Ovary (tissue), 9 donors: ENCODE data around the gene NEDD9. TPM values are rescaled to one million over a fixed set of nuclear protein-coding genes. Genes with fewer than 3 reads are reported as not detected.

Experiments
- DNase-seq, 5 donors: peaks; one replicate each; pipeline ENCODE4 v3.0.0-alpha.2; 2019 to 2020
- H3K27ac ChIP-seq, 2 donors: fragments of 200-600 bp; one replicate each; pipeline versions ENCODE4 v1.5.1 to v1.8.0; 2019 to 2022
- H3K27me3 ChIP-seq: fragments of 200-600 bp; one replicate; pipeline ENCODE4 v1.8.0; 2022
- H3K36me3 ChIP-seq: fragments of 200-600 bp; sonication (generic); one replicate; pipeline ENCODE4 v1.5.1; 2019
- H3K4me1 ChIP-seq: one replicate; pipeline ENCODE4 v1.8.1; 2013; ENCODE audit warnings: mild to moderate bottlenecking, moderate library complexity; ENCODE audit not compliant: insufficient read depth
- H3K4me3 ChIP-seq: fragments of 200-600 bp; sonication (generic); one replicate; pipeline ENCODE4 v1.5.1; 2017
- H3K9me3 ChIP-seq, 2 donors: fragments of 200-600 bp in 1 of 2; sonication (generic) in 1 of 2; one replicate each; pipeline versions ENCODE4 v1.5.1 to v1.8.1; 2013 to 2019; ENCODE audit warnings: mild to moderate bottlenecking in 1 of 2, moderate library complexity in 1 of 2
- CTCF ChIP-seq, 3 donors: fragments of 450-650 bp in 2 of 3; fragments of 200-600 bp in 1 of 3; IDR thresholded peaks; one replicate each; pipeline versions ENCODE4 v1.5.1 to v1.8.0; 2016 to 2022; ENCODE audit warnings: antibody characterized with exemption in 3 of 3, mild to moderate bottlenecking in 1 of 3
- EP300 ChIP-seq: sonication (generic); formaldehyde crosslinking; IDR thresholded peaks from one replicate; pipeline ENCODE4 v1.6.1; 2017; ENCODE audit warnings: antibody characterized with exemption
- POLR2A ChIP-seq: fragments of 450-650 bp; IDR thresholded peaks from one replicate; pipeline ENCODE4 v1.6.1; 2017; ENCODE audit warnings: antibody characterized with exemption, mild to moderate bottlenecking, moderate library complexity
- WGBS, 3 donors: extraction: QIAGEN DNeasy Blood & Tissue Kit in 1 of 3; methylation state at CpG; one replicate each; pipeline versions ENCODE4 v1.1.5 to v1.1.7; 2013 to 2017; 5-methylcytosine and 5-hydroxymethylcytosine counted together
- intact Hi-C, 4 donors: fragments of 100-400 bp; cut with DNase I; formaldehyde crosslinking; loops; one replicate each; pipeline versions ENCODE4 v1.11.0 to v1.15.1; 2022 to 2023
- polyA plus RNA-seq, 2 donors: library from polyadenylated mRNA; stranded (reverse); fragments of 200-250 nt in 1 of 2; fragments of 350-450 nt in 1 of 2; fragmentation: Illumina TruSeq in 1 of 2; extraction: RNeasy Lipid Tissue Mini Kit (QIAGEN cat#74804) in 1 of 2; gene quantifications; one replicate each; pipeline ENCODE4 v1.2.3, GENCODE V29; 2013 to 2014
- total RNA-seq, 7 donors: library from RNA; depleted of rRNA in 2 of 7; stranded (reverse); fragments of >200 nt in 2 of 7; fragmentation: NEBNext Ultra II Directional in 3 of 7; extraction: Animal tissue kit (Norgen Biotek cat#: 25700) in 3 of 7; gene quantifications; one replicate each; pipeline versions ENCODE4 v1.1.0 to v1.2.4, GENCODE V29; 2016 to 2023
- donor health status: DM: no; HTN: no; CAD: no; lungs with moderate emphysema.
- donor health status: DM: no; HTN: no; CAD: no.
- donor health status: Bipolar disorder and iron deficiency.
- donor health status: DM: yes; HTN: yes; CAD: no.
- donor health status: DM: no; HTN: no; CAD: no.
- donor health status: DM: yes; HTN: yes; CAD: no.

Gene NEDD9
- total and polyA plus RNA-seq, 9 donors = 5.0 to 49.4 (median 13.7) TPM

- Histone ChIP-seq H3K27ac (no peak overlapping the region), H3K4me1 (no peaks in the 10 kb centered on the region), H3K27me3 (no peaks in the 10 kb centered on the region), H3K9me3 (no peaks in the 10 kb centered on the region), H3K4me3 (no peak overlapping the region), H3K36me3 (no peaks in the 10 kb centered on the region)
- intact Hi-C loops = no loop called here
- no peak for DNase-seq
- TF ChIP-seq CTCF (IDR thresholded peaks at IDR 0.05) (no peak), EP300 (no peak), POLR2A (no peak)
- WGBS, 3 donors = 94 to 97% (median 97%) methylated on average over 5 of the region's 5 CpGs
Observed at GRCh38 chr6:11204794-11205366, 27.6 kb downstream of the NEDD9 start.

GRCh38 chr6:11204005-11204399 is 28.5 kb downstream of the NEDD9 start:
- Histone ChIP-seq H3K27ac (no peak overlapping the region), H3K36me3 (no peaks in the 10 kb centered on the region), H3K4me1 (no peaks in the 10 kb centered on the region), H3K4me3 (no peak overlapping the region), H3K9me3 (no peaks in the 10 kb centered on the region), H3K27me3 (no peaks in the 10 kb centered on the region)
- intact Hi-C loops = no loop called here
- TF ChIP-seq POLR2A (no peak), EP300 (no peak), CTCF (IDR thresholded peaks at IDR 0.05) (no peak)
- DNase-seq = no peak
- WGBS, 3 donors = 97 to 98% (median 97%) methylated on average over 4 of the region's 4 CpGs

GRCh38 chr6:11203306-11204004 is 29.0 kb downstream of the NEDD9 start:
- no peaks in the 10 kb centered on the region for H3K27me3 ChIP-seq
- intact Hi-C loops = no loop called here
- no peak overlapping the region for H3K4me3 ChIP-seq
- H3K27ac ChIP-seq = no peak overlapping the region
- WGBS, 3 donors = 88 to 93% (median 91%) methylated on average over 6 of the region's 6 CpGs
- H3K9me3 ChIP-seq = no peaks in the 10 kb centered on the region
- H3K4me1 ChIP-seq = no peaks in the 10 kb centered on the region
- H3K36me3 ChIP-seq = no peaks in the 10 kb centered on the region
- TF ChIP-seq EP300 = no peak
- no peak for DNase-seq

GRCh38 chr6:11202513-11203305 is 29.8 kb downstream of the NEDD9 start:
- Histone ChIP-seq H3K9me3 (no peaks in the 10 kb centered on the region), H3K27me3 (no peaks in the 10 kb centered on the region), H3K27ac (no peak overlapping the region), H3K36me3 (no peaks in the 10 kb centered on the region), H3K4me1 (no peaks in the 10 kb centered on the region), H3K4me3 (no peak overlapping the region)
- DNase-seq = no peak
- WGBS, 3 donors = 72 to 83% (median 78%) methylated on average over 9 of the region's 9 CpGs
- no peak for TF ChIP-seq POLR2A
- TF ChIP-seq EP300 = no peak
- no peak for TF ChIP-seq CTCF (IDR thresholded peaks at IDR 0.05)
- intact Hi-C loops = no loop called here
